CD14-positive monocyte (primary cell): ENCODE results near the gene HECTD1. TPM values are rescaled to one million over a fixed set of nuclear protein-coding genes. Genes with fewer than 3 reads are reported as not detected.
A peak's percentile ranks its signal among the peaks of the same experiment; 100 is the strongest.

Experiments used
- DNase-seq, 3 donors: peaks; one replicate each; pipeline ENCODE4 v3.0.0-alpha.2; 2011 to 2022
- H2AFZ ChIP-seq: 2 replicates; pipeline ENCODE4 v1.6.0; 2012; ENCODE audit warnings: mild to moderate bottlenecking, low read depth, low read length, inconsistent platforms; ENCODE audit not compliant: insufficient read depth, poor library complexity, severe bottlenecking
- H3K27ac ChIP-seq, 2 donors: 1 replicate in 1 of 2; 2 replicates in 1 of 2; pipeline ENCODE4 v1.5.1; 2012 to 2013; ENCODE audit warnings: low read length in 2 of 2, control low read depth in 1 of 2, inconsistent platforms in 1 of 2, low read depth in 1 of 2, mild to moderate bottlenecking in 1 of 2
- H3K27me3 ChIP-seq, 2 donors: one replicate each; pipeline versions ENCODE4 v1.6.0 to v1.6.1; 2011 to 2013; ENCODE audit warnings: low read length in 2 of 2; ENCODE audit not compliant: control insufficient read depth in 2 of 2, insufficient read depth in 2 of 2
- H3K36me3 ChIP-seq, 2 donors: replicated peaks in 1 of 2; 1 replicate in 1 of 2; 2 replicates in 1 of 2; pipeline versions ENCODE4 v1.5.1 to v1.6.1; 2012 to 2013; ENCODE audit warnings: low read length in 2 of 2, control low read depth in 1 of 2, inconsistent platforms in 1 of 2, mild to moderate bottlenecking in 1 of 2; ENCODE audit not compliant: insufficient read depth in 2 of 2, control insufficient read depth in 1 of 2
- H3K4me1 ChIP-seq, 2 donors: 1 replicate in 1 of 2; 2 replicates in 1 of 2; pipeline versions ENCODE4 v1.5.1 to v1.6.1; 2012 to 2013; ENCODE audit warnings: low read length in 2 of 2, control low read depth in 1 of 2, inconsistent platforms in 1 of 2, mild to moderate bottlenecking in 1 of 2, moderate library complexity in 1 of 2; ENCODE audit not compliant: insufficient read depth in 2 of 2, control insufficient read depth in 1 of 2
- H3K4me2 ChIP-seq: replicated peaks from 2 replicates; pipeline ENCODE3; 2012; ENCODE audit warnings: low read length, moderate library complexity, mild to moderate bottlenecking; ENCODE audit not compliant: poor library complexity, severe bottlenecking; ENCODE audit errors: extremely low read depth
- H3K4me3 ChIP-seq, 3 experiments: fragments of 200-600 bp in 1 of 3; sonication (generic) in 1 of 3; replicated peaks in 1 of 3; 1 replicate in 2 of 3; 2 replicates in 1 of 3; pipeline ENCODE4 v1.5.1; 2011 to 2013; ENCODE audit warnings: low read length in 3 of 3, mild to moderate bottlenecking in 3 of 3, control low read depth in 2 of 3, low read depth in 2 of 3, inconsistent platforms in 1 of 3, moderate library complexity in 1 of 3
- H3K79me2 ChIP-seq: 2 replicates; pipeline ENCODE4 v1.6.0; 2012; ENCODE audit warnings: mild to moderate bottlenecking, control low read depth, inconsistent platforms, low read length, moderate library complexity; ENCODE audit not compliant: insufficient read depth
- H3K9ac ChIP-seq: 2 replicates; pipeline ENCODE4 v1.6.0; 2017; ENCODE audit warnings: low read length, mild to moderate bottlenecking; ENCODE audit not compliant: insufficient read depth, poor library complexity, severe bottlenecking
- H3K9me3 ChIP-seq, 2 donors: replicated peaks in 1 of 2; 1 replicate in 1 of 2; 2 replicates in 1 of 2; pipeline versions ENCODE4 v1.5.1 to v1.6.1; 2012 to 2013; ENCODE audit warnings: low read length in 2 of 2, control low read depth in 1 of 2; ENCODE audit not compliant: control insufficient read depth in 1 of 2, insufficient read depth in 1 of 2
- H4K20me1 ChIP-seq: 2 replicates; pipeline ENCODE4 v1.6.0; 2012; ENCODE audit warnings: mild to moderate bottlenecking, low read length, control low read depth, moderate library complexity; ENCODE audit not compliant: insufficient read depth
- H3K27ac Mint-ChIP-seq, 7 donors: one replicate each; pipeline ENCODE4 v1.8.0; 2020; ENCODE audit warnings: mild to moderate bottlenecking in 7 of 7, mixed read lengths in 7 of 7, moderate library complexity in 6 of 7, inconsistent platforms in 2 of 7
- H3K27me3 Mint-ChIP-seq, 3 donors: one replicate each; pipeline ENCODE4 v1.8.0; 2021 to 2022; ENCODE audit warnings: low read depth in 3 of 3, mild to moderate bottlenecking in 3 of 3, mixed read lengths in 3 of 3, moderate library complexity in 3 of 3, inconsistent platforms in 1 of 3
- H3K36me3 Mint-ChIP-seq, 2 donors: one replicate each; pipeline ENCODE4 v1.8.0; 2020; ENCODE audit warnings: mixed read lengths in 2 of 2, inconsistent platforms in 1 of 2, mild to moderate bottlenecking in 1 of 2
- H3K4me1 Mint-ChIP-seq: one replicate; pipeline ENCODE4 v1.8.0; 2020; ENCODE audit warnings: mild to moderate bottlenecking, mixed read lengths
- H3K4me3 Mint-ChIP-seq, 2 donors: one replicate each; pipeline ENCODE4 v1.8.0; 2020; ENCODE audit warnings: mild to moderate bottlenecking in 2 of 2, mixed read lengths in 2 of 2, moderate library complexity in 1 of 2
- H3K9me3 Mint-ChIP-seq, 7 donors: one replicate each; pipeline ENCODE4 v1.8.0; 2020 to 2022; ENCODE audit warnings: mixed read lengths in 7 of 7, mild to moderate bottlenecking in 6 of 7, moderate library complexity in 6 of 7, inconsistent platforms in 2 of 7
- CTCF ChIP-seq: fragments of 200-600 bp; IDR thresholded peaks from one replicate; pipeline ENCODE4 v1.8.0; 2022; ENCODE audit warnings: antibody characterized with exemption, mild to moderate bottlenecking
- WGBS: methylation state at CpG from one replicate; pipeline ENCODE4 v1.1.5; 2013; ENCODE audit warnings: missing lambda C conversion rate; ENCODE audit not compliant: insufficient coverage; 5-methylcytosine and 5-hydroxymethylcytosine counted together
- intact Hi-C, 2 donors: fragments of 100-400 bp; cut with micrococcal nuclease; formaldehyde crosslinking; loops; one replicate each; pipeline versions ENCODE4 v1.15.0 to v1.15.1; 2023
- polyA plus RNA-seq, 3 donors: library from polyadenylated mRNA; depleted of rRNA in 1 of 3; unstranded in 2 of 3; stranded (reverse) in 1 of 3; fragments of 300-500 nt in 2 of 3; fragments of >200 nt in 1 of 3; fragmentation: Illumina TruSeq in 2 of 3; gene quantifications; 1 replicate in 2 of 3; 2 replicates in 1 of 3; pipeline ENCODE4 v1.2.3, GENCODE V29; 2012 to 2021

Gene HECTD1
- polyA plus RNA-seq, 3 donors = 12.7 to 55.9 (median 21.5) TPM

GRCh38 chr14:31110872-31111271, 96.7 kb downstream of the HECTD1 start:
- Histone ChIP-seq H3K4me2 (no peak overlapping the region), H3K9ac (no peak overlapping the region), H3K27ac (peak overlapping the region; percentile 19 to 64), H3K9me3 (no peaks in the 10 kb centered on the region), H3K36me3 (peaks cover 85 to 99% of the 10 kb centered on the region in 2 donors), H3K27me3 (no peaks in the 10 kb centered on the region), H4K20me1 (no peaks in the 10 kb centered on the region), H3K4me3 (no peak overlapping the region), H3K4me1 (peaks cover 4 to 11% of the 10 kb centered on the region in 2 donors), H2AFZ (no peak overlapping the region), H3K79me2 (no peaks in the 10 kb centered on the region)
- Mint-ChIP-seq H3K27ac (peak overlapping the region; percentile 58 to 89 (median 79)), H3K36me3 (peaks cover 77 to 89% of the 10 kb centered on the region in 2 donors), H3K27me3 (no peaks in the 10 kb centered on the region), H3K4me3 (no peak overlapping the region), H3K9me3 (no peaks in the 10 kb centered on the region), H3K4me1 (peaks cover 10% of the 10 kb centered on the region)
- no CpG with 5 or more reads among the region's 2 CpGs for WGBS
- TF ChIP-seq CTCF = no peak
- DNase-seq = peak in 1 of 3 donors; percentile 7
- intact Hi-C loops = no loop called here

- peaks cover 86 to 99% of the 10 kb centered on the region in 2 donors for H3K36me3 ChIP-seq
- H3K4me1 ChIP-seq = peaks cover 4 to 11% of the 10 kb centered on the region in 2 donors
- H3K4me2 ChIP-seq = no peak overlapping the region
- H3K27me3 ChIP-seq = no peaks in the 10 kb centered on the region
- peak overlapping the region in 2 of 7 donors; percentile 23 to 66 for H3K27ac Mint-ChIP-seq
- no peak overlapping the region for H3K9ac ChIP-seq
- H2AFZ ChIP-seq = no peak overlapping the region
- no peaks in the 10 kb centered on the region for H3K9me3 ChIP-seq
- WGBS = 99% methylated on average over 8 of the region's 11 CpGs
- H3K4me1 Mint-ChIP-seq = peaks cover 10% of the 10 kb centered on the region
- no peaks in the 10 kb centered on the region for H3K79me2 ChIP-seq
- no peak overlapping the region for H3K4me3 Mint-ChIP-seq
- intact Hi-C loops = loop anchor here in 1 of 2 donors (10.0 kb wide), 1 partner anchor 46 kb away; no protein-coding TSS in a partner anchor
- no peaks in the 10 kb centered on the region for H4K20me1 ChIP-seq
- DNase-seq = no peak
- H3K9me3 Mint-ChIP-seq = no peaks in the 10 kb centered on the region
- peaks cover 80 to 90% of the 10 kb centered on the region in 2 donors for H3K36me3 Mint-ChIP-seq
- TF ChIP-seq CTCF = no peak
- H3K27me3 Mint-ChIP-seq = peaks cover 0 to 1% (median 0%) of the 10 kb centered on the region in 3 donors
- peak overlapping the region in 1 of 2 donors; percentile 31 for H3K27ac ChIP-seq
- H3K4me3 ChIP-seq = no peak overlapping the region
These were observed 98.3 kb downstream of the HECTD1 start for GRCh38 chr14:31109257-31109656.
